Liver (tissue), 9 donors: Measurements from ENCODE around the gene TLR8. TPM values are rescaled to one million over a fixed set of nuclear protein-coding genes. Genes with fewer than 3 reads are reported as not detected.

ENCODE experiments used
- DNase-seq: peaks from one replicate; pipeline ENCODE4 v3.0.0-alpha.2; 2017; ENCODE audit warnings: low spot score
- H3K27ac ChIP-seq, 2 donors: one replicate each; pipeline ENCODE4 v1.7.0; 2013; ENCODE audit warnings: inconsistent platforms in 2 of 2, low read length in 2 of 2, control low read depth in 1 of 2, low read depth in 1 of 2, mild to moderate bottlenecking in 1 of 2
- H3K27me3 ChIP-seq, 4 donors: one replicate each; pipeline versions ENCODE4 v1.6.1 to v1.7.0; 2013; ENCODE audit warnings: low read length in 3 of 4, inconsistent platforms in 1 of 4, mild to moderate bottlenecking in 1 of 4, moderate library complexity in 1 of 4; ENCODE audit not compliant: control insufficient read depth in 4 of 4, insufficient read depth in 4 of 4
- H3K36me3 ChIP-seq, 4 donors: one replicate each; pipeline versions ENCODE4 v1.6.1 to v1.7.0; 2013; ENCODE audit warnings: low read length in 3 of 4, mild to moderate bottlenecking in 3 of 4, low read depth in 1 of 4, moderate library complexity in 1 of 4; ENCODE audit not compliant: control insufficient read depth in 4 of 4, insufficient read depth in 3 of 4
- H3K4me1 ChIP-seq, 4 donors: one replicate each; pipeline versions ENCODE4 v1.6.1 to v1.7.0; 2013; ENCODE audit warnings: low read length in 3 of 4, mild to moderate bottlenecking in 3 of 4, moderate library complexity in 1 of 4; ENCODE audit not compliant: control insufficient read depth in 4 of 4, insufficient read depth in 4 of 4
- H3K4me3 ChIP-seq, 3 donors: one replicate each; pipeline versions ENCODE4 v1.6.1 to v1.7.0; 2013; ENCODE audit warnings: low read length in 3 of 3, control low read depth in 1 of 3, low read depth in 1 of 3, mild to moderate bottlenecking in 1 of 3
- H3K9ac ChIP-seq, 2 donors: one replicate each; pipeline ENCODE4 v1.7.0; 2013; ENCODE audit warnings: low read length in 2 of 2, mild to moderate bottlenecking in 2 of 2, moderate library complexity in 2 of 2, control low read depth in 1 of 2, low read depth in 1 of 2
- H3K9me3 ChIP-seq, 4 donors: one replicate each; pipeline versions ENCODE4 v1.6.1 to v1.7.0; 2013; ENCODE audit warnings: low read length in 3 of 4; ENCODE audit not compliant: control insufficient read depth in 4 of 4
- EGR1 ChIP-seq, 2 donors: IDR thresholded peaks; 2 replicates each; pipeline ENCODE4 v1.6.1; 2016 to 2018; ENCODE audit warnings: antibody characterized with exemption in 2 of 2, low read depth in 2 of 2
- FOXA1 ChIP-seq: IDR thresholded peaks from 2 replicates; pipeline ENCODE4 v1.6.1; 2016; ENCODE audit warnings: antibody characterized with exemption
- FOXA2 ChIP-seq: IDR thresholded peaks from 2 replicates; pipeline ENCODE4 v1.6.1; 2016; ENCODE audit warnings: antibody characterized with exemption
- GABPA ChIP-seq, 2 donors: IDR thresholded peaks in 1 of 2; conservative IDR thresholded peaks in 1 of 2; 2 replicates each; pipeline ENCODE4 v1.6.1; 2016; ENCODE audit warnings: antibody characterized with exemption in 2 of 2, mild to moderate bottlenecking in 1 of 2, moderate library complexity in 1 of 2
- HNF4A ChIP-seq, 2 donors: conservative IDR thresholded peaks; 2 replicates each; pipeline ENCODE4 v1.6.1; 2016; ENCODE audit warnings: antibody characterized with exemption in 2 of 2, mild to moderate bottlenecking in 2 of 2
- HNF4G ChIP-seq: IDR thresholded peaks from 2 replicates; pipeline ENCODE4 v1.6.1; 2016; ENCODE audit warnings: antibody characterized with exemption
- JUND ChIP-seq, 2 donors: IDR thresholded peaks; 2 replicates each; pipeline ENCODE4 v1.6.1; 2016; ENCODE audit warnings: antibody characterized with exemption in 2 of 2
- MAX ChIP-seq: IDR thresholded peaks from 2 replicates; pipeline ENCODE4 v1.6.1; 2016; ENCODE audit warnings: antibody characterized with exemption
- NR2F2 ChIP-seq: IDR thresholded peaks from 2 replicates; pipeline ENCODE4 v1.6.1; 2016; ENCODE audit warnings: antibody characterized with exemption
- RAD21 ChIP-seq, 2 donors: IDR thresholded peaks; 2 replicates each; pipeline ENCODE4 v1.6.1; 2016; ENCODE audit warnings: antibody characterized with exemption in 2 of 2, mild to moderate bottlenecking in 2 of 2
- RXRA ChIP-seq, 2 donors: IDR thresholded peaks; 2 replicates each; pipeline ENCODE4 v1.6.1; 2017 to 2018; ENCODE audit warnings: antibody characterized with exemption in 2 of 2, mild to moderate bottlenecking in 1 of 2
- SP1 ChIP-seq: IDR thresholded peaks from 2 replicates; pipeline ENCODE4 v1.6.1; 2018; ENCODE audit warnings: antibody characterized with exemption, mild to moderate bottlenecking
- TAF1 ChIP-seq: conservative IDR thresholded peaks from 2 replicates; pipeline ENCODE4 v1.6.1; 2016; ENCODE audit warnings: antibody characterized with exemption, mild to moderate bottlenecking
- YY1 ChIP-seq: IDR thresholded peaks from 2 replicates; pipeline ENCODE4 v1.6.1; 2016; ENCODE audit warnings: antibody characterized with exemption, mild to moderate bottlenecking
- ZBTB33 ChIP-seq: IDR thresholded peaks from 2 replicates; pipeline ENCODE4 v1.6.1; 2016; ENCODE audit warnings: antibody characterized with exemption
- WGBS: extraction: QIAGEN DNeasy Blood & Tissue Kit; methylation state at CpG from one replicate; pipeline ENCODE4 v1.1.7; 2013; 5-methylcytosine and 5-hydroxymethylcytosine counted together
- polyA plus RNA-seq, 2 donors: library from polyadenylated mRNA; stranded (reverse) in 1 of 2; unstranded in 1 of 2; fragments of 200-250 nt in 1 of 2; fragments of >200 nt in 1 of 2; fragmentation: Nextera tagmentation in 1 of 2; extraction: Ambion mirVana in 1 of 2; gene quantifications; one replicate each; pipeline versions ENCODE4 v1.2.1 to v1.2.3, GENCODE V29; 2013 to 2015
- total RNA-seq, 2 donors: library from RNA; depleted of rRNA; stranded (reverse); fragments of >200 nt; gene quantifications; one replicate each; pipeline ENCODE4 v1.2.3, GENCODE V29; 2014
- TF ChIP-seq, protein P1 (sequence below): fragments of 150-350 bp; IDR thresholded peaks from 2 replicates; pipeline ENCODE4 v1.5.1; 2017; ENCODE audit warnings: improper control_type of control experiment, low read depth, low read length; ENCODE audit not compliant: missing input control
- TF ChIP-seq, protein P2 (sequence below): IDR thresholded peaks from 2 replicates; pipeline ENCODE4 v1.6.1; 2016; ENCODE audit warnings: antibody characterized with exemption, mild to moderate bottlenecking
- donor health status: healthy.
- donor health status: healthy.
- donor health status: healthy.
- donor health status: healthy.
- donor health status: healthy.

The TLR8 gene
- total and polyA plus RNA-seq, 4 donors: 0.28 to 4.6 (median 2.1) TPM

GRCh38 chrX:12872741-12873140 is 33.7 kb upstream of the TLR8 start (continued):
- TF ChIP-seq FOXA1 (no peak), YY1 (no peak)

DNA sequence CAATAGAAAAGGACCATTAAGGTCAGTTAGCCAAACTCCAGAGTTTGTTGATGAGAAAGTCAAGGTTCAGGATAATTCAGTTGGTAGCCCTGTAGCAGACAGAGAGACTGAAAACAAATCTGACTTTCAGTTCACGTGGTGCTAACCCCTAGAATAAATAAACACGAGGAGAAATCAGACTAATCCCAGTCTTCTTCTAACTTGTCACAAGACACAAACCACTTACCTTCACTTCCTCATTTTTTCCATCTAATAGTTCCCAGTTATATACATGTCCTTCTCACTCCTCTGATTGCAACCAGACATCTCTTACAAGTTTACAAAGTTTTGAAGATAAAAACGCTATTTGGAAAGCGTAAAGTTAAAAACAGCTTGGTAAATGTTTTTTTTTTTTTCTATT is 31.8 kb upstream of the TLR8 start:
- DNase-seq: no peak
- Histone ChIP-seq H3K4me1 (no peaks in the 10 kb centered on the region), H3K4me3 (no peak overlapping the region), H3K27ac (no peak overlapping the region), H3K27me3 (no peaks in the 10 kb centered on the region), H3K9ac (no peak overlapping the region), H3K9me3 (no peaks in the 10 kb centered on the region), H3K36me3 (no peaks in the 10 kb centered on the region)
- TF ChIP-seq RXRA (IDR thresholded peaks at IDR 0.05): no peak
- no peak for TF ChIP-seq JUND (IDR thresholded peaks at IDR 0.05)
- no peak for TF ChIP-seq TAF1
- no peak for TF ChIP-seq HNF4G
- TF ChIP-seq NR2F2: no peak
- TF ChIP-seq, protein P1, sequence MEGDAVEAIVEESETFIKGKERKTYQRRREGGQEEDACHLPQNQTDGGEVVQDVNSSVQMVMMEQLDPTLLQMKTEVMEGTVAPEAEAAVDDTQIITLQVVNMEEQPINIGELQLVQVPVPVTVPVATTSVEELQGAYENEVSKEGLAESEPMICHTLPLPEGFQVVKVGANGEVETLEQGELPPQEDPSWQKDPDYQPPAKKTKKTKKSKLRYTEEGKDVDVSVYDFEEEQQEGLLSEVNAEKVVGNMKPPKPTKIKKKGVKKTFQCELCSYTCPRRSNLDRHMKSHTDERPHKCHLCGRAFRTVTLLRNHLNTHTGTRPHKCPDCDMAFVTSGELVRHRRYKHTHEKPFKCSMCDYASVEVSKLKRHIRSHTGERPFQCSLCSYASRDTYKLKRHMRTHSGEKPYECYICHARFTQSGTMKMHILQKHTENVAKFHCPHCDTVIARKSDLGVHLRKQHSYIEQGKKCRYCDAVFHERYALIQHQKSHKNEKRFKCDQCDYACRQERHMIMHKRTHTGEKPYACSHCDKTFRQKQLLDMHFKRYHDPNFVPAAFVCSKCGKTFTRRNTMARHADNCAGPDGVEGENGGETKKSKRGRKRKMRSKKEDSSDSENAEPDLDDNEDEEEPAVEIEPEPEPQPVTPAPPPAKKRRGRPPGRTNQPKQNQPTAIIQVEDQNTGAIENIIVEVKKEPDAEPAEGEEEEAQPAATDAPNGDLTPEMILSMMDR: no peak
- TF ChIP-seq, protein P2, sequence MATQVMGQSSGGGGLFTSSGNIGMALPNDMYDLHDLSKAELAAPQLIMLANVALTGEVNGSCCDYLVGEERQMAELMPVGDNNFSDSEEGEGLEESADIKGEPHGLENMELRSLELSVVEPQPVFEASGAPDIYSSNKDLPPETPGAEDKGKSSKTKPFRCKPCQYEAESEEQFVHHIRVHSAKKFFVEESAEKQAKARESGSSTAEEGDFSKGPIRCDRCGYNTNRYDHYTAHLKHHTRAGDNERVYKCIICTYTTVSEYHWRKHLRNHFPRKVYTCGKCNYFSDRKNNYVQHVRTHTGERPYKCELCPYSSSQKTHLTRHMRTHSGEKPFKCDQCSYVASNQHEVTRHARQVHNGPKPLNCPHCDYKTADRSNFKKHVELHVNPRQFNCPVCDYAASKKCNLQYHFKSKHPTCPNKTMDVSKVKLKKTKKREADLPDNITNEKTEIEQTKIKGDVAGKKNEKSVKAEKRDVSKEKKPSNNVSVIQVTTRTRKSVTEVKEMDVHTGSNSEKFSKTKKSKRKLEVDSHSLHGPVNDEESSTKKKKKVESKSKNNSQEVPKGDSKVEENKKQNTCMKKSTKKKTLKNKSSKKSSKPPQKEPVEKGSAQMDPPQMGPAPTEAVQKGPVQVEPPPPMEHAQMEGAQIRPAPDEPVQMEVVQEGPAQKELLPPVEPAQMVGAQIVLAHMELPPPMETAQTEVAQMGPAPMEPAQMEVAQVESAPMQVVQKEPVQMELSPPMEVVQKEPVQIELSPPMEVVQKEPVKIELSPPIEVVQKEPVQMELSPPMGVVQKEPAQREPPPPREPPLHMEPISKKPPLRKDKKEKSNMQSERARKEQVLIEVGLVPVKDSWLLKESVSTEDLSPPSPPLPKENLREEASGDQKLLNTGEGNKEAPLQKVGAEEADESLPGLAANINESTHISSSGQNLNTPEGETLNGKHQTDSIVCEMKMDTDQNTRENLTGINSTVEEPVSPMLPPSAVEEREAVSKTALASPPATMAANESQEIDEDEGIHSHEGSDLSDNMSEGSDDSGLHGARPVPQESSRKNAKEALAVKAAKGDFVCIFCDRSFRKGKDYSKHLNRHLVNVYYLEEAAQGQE: no peak
- no peak for TF ChIP-seq RAD21 (IDR thresholded peaks at IDR 0.05)
- TF ChIP-seq MAX: no peak
- TF ChIP-seq GABPA (IDR thresholded peaks at IDR 0.05 in 1 of 2, conservative IDR thresholded peaks at IDR 0.05 in 1 of 2): no peak
- no peak for TF ChIP-seq ZBTB33
- no peak for TF ChIP-seq EGR1 (IDR thresholded peaks at IDR 0.05; ENCODE audit: low read depth in 2 of 2)
- WGBS: 41% methylated on average over 4 of the region's 4 CpGs

GRCh38 chrX:12877386-12877785 is 29.0 kb upstream of the TLR8 start:
- no peak overlapping the region for H3K4me3 ChIP-seq
- no peak for DNase-seq
- TF ChIP-seq FOXA2: no peak
- TF ChIP-seq ZBTB33: no peak
- TF ChIP-seq HNF4A (conservative IDR thresholded peaks at IDR 0.05): no peak
- TF ChIP-seq, protein P2: no peak
- no peak for TF ChIP-seq MAX
- TF ChIP-seq SP1: no peak

More at GRCh38 chrX:12877386-12877785, 29.0 kb upstream of the TLR8 start:
- Histone ChIP-seq H3K36me3 (no peaks in the 10 kb centered on the region), H3K9ac (no peak overlapping the region), H3K27me3 (no peaks in the 10 kb centered on the region), H3K9me3 (no peaks in the 10 kb centered on the region), H3K27ac (no peak overlapping the region), H3K4me1 (no peaks in the 10 kb centered on the region)
- 19% methylated on average over 8 of the region's 8 CpGs for WGBS
